AG08395 (cell line): Measurements from ENCODE around the gene SFXN5.
"Not testable (repeated sequence)": the region's sequence is repeated elsewhere in the genome, so short reads cannot be mapped to it uniquely, and the experiment has no call there.

Experiments used
- DNase-seq: peaks from one replicate; pipeline ENCODE4 v3.0.0; 2012; ENCODE audit warnings: mixed read lengths, low spot score

Gene SFXN5

GRCh38 chr2:73077424-73077795 lies 5.9 kb upstream of the SFXN5 start:
- DNase-seq = no peak

GRCh38 chr2:73076701-73077423 lies 5.3 kb upstream of the SFXN5 start:
- DNase-seq = no peak

GRCh38 chr2:73075477-73076373 lies 4.2 kb upstream of the SFXN5 start:
- no peak for DNase-seq

- DNase-seq = no peak
Observed at GRCh38 chr2:73074110-73075069, 2.9 kb upstream of the SFXN5 start.

GRCh38 chr2:73072416-73072815 lies 904 bp upstream of the SFXN5 start:
- DNase-seq = no peak

- no peak for DNase-seq
Observed at GRCh38 chr2:73072129-73072395, 550 bp upstream of the SFXN5 start.

- DNase-seq = peak; percentile 38
Observed at GRCh38 chr2:73070643-73071359, 711 bp downstream of the SFXN5 start.

- no peak for DNase-seq
Observed at GRCh38 chr2:73069855-73070642, 1.5 kb downstream of the SFXN5 start.

- no peak for DNase-seq
Observed at GRCh38 chr2:73069041-73069854, 2.3 kb downstream of the SFXN5 start.

- no peak for DNase-seq
Observed at GRCh38 chr2:73068147-73068546, 3.4 kb downstream of the SFXN5 start.

GRCh38 chr2:73067043-73067442 lies 4.5 kb downstream of the SFXN5 start:
- DNase-seq = no peak

- DNase-seq = not testable (repeated sequence)
Observed at GRCh38 chr2:73065070-73065469, 6.4 kb downstream of the SFXN5 start.

GRCh38 chr2:73063909-73064875 lies 7.3 kb downstream of the SFXN5 start:
- DNase-seq = peak; percentile 75

- no peak for DNase-seq
Observed at GRCh38 chr2:73063472-73063871, 8.0 kb downstream of the SFXN5 start.

- no peak for DNase-seq
Observed at GRCh38 chr2:73059106-73059505, 12.4 kb downstream of the SFXN5 start.

- no peak for DNase-seq
Observed at GRCh38 chr2:73054980-73055379, 16.5 kb downstream of the SFXN5 start.

GRCh38 chr2:73053316-73054114 lies 18.0 kb downstream of the SFXN5 start:
- no peak for DNase-seq

GRCh38 chr2:73050121-73050545 lies 21.4 kb downstream of the SFXN5 start:
- DNase-seq = no peak
